ENCODE data around the gene ERC2.

The ERC2 gene

DNA sequence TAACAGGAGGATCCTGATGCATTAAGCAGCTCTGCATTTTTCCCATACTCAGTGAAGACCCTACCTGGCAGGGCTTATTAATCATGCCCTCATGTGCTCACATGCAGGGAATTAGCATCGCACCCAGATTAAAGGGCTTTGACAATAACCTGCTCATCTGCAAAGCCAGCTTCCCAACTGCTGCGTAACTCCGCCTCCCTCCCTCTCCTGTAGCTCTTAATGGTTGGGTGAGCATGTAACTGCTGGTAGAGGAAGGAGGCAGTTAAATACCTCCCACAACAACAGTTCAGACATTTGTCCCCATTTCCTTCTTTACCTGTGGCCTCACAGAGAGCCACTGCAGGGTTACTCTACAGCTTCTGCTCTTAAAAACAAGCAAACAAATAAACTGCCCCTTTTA lies 777.5 kb downstream of the ERC2 start:
- no peaks in the 10 kb centered on the region for H3K79me2 ChIP-seq (ENCODE audit: insufficient read depth, low read length)
- H3K4me2 ChIP-seq (ENCODE audit: low read length) = peak overlapping the region; percentile 53
- no peaks in the 10 kb centered on the region for H3F3A ChIP-seq (ENCODE audit: insufficient read depth, low read length)
- H3K9ac ChIP-seq (ENCODE audit: low read length) = peak overlapping the region; percentile 24; the same call in 1 of the 2 replicates
- H3K4me3 ChIP-seq (ENCODE audit: low read depth, low read length, poor library complexity, severe bottlenecking) = no peak overlapping the region
- H3K27me3 ChIP-seq (ENCODE audit: insufficient read depth, low read length) = no peaks in the 10 kb centered on the region
- no peaks in the 10 kb centered on the region for H3K36me3 ChIP-seq (ENCODE audit: insufficient read depth, low read length)
- no peak for TF ChIP-seq EZH2 (IDR thresholded peaks at IDR 0.05; ENCODE audit: borderline replicate concordance, low read length)
- TF ChIP-seq, protein P1, sequence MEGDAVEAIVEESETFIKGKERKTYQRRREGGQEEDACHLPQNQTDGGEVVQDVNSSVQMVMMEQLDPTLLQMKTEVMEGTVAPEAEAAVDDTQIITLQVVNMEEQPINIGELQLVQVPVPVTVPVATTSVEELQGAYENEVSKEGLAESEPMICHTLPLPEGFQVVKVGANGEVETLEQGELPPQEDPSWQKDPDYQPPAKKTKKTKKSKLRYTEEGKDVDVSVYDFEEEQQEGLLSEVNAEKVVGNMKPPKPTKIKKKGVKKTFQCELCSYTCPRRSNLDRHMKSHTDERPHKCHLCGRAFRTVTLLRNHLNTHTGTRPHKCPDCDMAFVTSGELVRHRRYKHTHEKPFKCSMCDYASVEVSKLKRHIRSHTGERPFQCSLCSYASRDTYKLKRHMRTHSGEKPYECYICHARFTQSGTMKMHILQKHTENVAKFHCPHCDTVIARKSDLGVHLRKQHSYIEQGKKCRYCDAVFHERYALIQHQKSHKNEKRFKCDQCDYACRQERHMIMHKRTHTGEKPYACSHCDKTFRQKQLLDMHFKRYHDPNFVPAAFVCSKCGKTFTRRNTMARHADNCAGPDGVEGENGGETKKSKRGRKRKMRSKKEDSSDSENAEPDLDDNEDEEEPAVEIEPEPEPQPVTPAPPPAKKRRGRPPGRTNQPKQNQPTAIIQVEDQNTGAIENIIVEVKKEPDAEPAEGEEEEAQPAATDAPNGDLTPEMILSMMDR (IDR thresholded peaks at IDR 0.05; ENCODE audit: low read length) = no peak
- H3K27ac ChIP-seq (ENCODE audit: low read depth, low read length, poor library complexity, severe bottlenecking) = peak overlapping the region; percentile 80
- H4K20me1 ChIP-seq (ENCODE audit: insufficient read depth, low read length) = no peaks in the 10 kb centered on the region
- no peak overlapping the region for H2AFZ ChIP-seq (ENCODE audit: low read length)
- peaks cover 66% of the 10 kb centered on the region for H3K4me1 ChIP-seq (ENCODE audit: insufficient read depth, low read length, severe bottlenecking)
- no peaks in the 10 kb centered on the region for H3K9me2 ChIP-seq (ENCODE audit: low read depth, low read length)
- H3K9me3 ChIP-seq (ENCODE audit: low read length) = no peaks in the 10 kb centered on the region

DNA sequence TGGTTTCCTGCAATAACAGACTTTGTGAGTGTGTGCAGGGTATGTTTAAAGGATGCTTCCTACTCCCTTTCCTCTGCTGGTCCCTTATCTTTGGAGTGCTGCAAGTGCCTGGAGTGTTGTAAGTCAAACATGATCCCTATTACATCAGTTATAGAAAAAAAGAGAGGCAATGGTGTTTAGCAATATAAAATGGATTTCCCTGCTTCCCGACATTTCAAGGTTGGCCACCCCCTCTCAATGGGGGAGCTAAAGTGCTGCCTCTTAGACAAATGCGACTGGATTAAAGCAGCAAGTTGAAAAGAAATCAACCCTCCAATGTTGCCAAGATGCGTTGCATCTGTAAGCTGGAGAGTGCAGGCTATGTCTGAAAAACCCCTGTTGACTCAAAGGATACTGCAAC lies 778.1 kb downstream of the ERC2 start:
- H3K27me3 ChIP-seq (ENCODE audit: insufficient read depth, low read length) = no peaks in the 10 kb centered on the region
- TF ChIP-seq EZH2 (IDR thresholded peaks at IDR 0.05; ENCODE audit: borderline replicate concordance, low read length) = no peak
- TF ChIP-seq, protein P1 (IDR thresholded peaks at IDR 0.05; ENCODE audit: low read length) = no peak
- peak overlapping the region; percentile 25; the same call in 1 of the 2 replicates for H3K9ac ChIP-seq (ENCODE audit: low read length)
- no peaks in the 10 kb centered on the region for H3K9me3 ChIP-seq (ENCODE audit: low read length)
- H3K4me1 ChIP-seq (ENCODE audit: insufficient read depth, low read length, severe bottlenecking) = peaks cover 68% of the 10 kb centered on the region
- H3K79me2 ChIP-seq (ENCODE audit: insufficient read depth, low read length) = no peaks in the 10 kb centered on the region
- H4K20me1 ChIP-seq (ENCODE audit: insufficient read depth, low read length) = no peaks in the 10 kb centered on the region
- H3K27ac ChIP-seq (ENCODE audit: low read depth, low read length, poor library complexity, severe bottlenecking) = peak overlapping the region; percentile 80
- H3K9me2 ChIP-seq (ENCODE audit: low read depth, low read length) = no peaks in the 10 kb centered on the region
- no peaks in the 10 kb centered on the region for H3F3A ChIP-seq (ENCODE audit: insufficient read depth, low read length)
- H2AFZ ChIP-seq (ENCODE audit: low read length) = no peak overlapping the region
- no peaks in the 10 kb centered on the region for H3K36me3 ChIP-seq (ENCODE audit: insufficient read depth, low read length)
- peak overlapping the region; percentile 53; the same call in 1 of the 2 replicates for H3K4me2 ChIP-seq (ENCODE audit: low read length)
- H3K4me3 ChIP-seq (ENCODE audit: low read depth, low read length, poor library complexity, severe bottlenecking) = no peak overlapping the region

DNA sequence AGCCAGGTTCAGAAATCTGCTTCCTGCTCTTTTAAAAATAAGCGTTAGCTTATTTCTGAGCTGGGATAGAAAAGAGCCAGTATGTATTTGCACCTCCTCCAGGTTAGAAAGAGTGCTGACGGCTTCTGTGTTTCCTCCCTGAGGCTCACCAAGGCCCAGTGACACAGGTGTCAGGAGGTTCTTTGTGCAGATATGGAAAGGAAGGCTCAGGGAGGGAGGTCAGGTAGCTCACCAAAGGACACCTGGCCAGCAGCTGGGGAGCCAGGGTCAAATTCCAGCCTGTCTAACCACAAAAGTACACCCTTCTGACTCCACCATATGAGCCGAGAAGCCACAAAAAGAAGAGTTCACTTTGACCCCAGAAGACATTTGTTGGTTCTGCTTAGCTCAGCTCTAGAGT lies 780.1 kb downstream of the ERC2 start:
- no peak overlapping the region; the same call in 1 of the 2 replicates for H3K4me2 ChIP-seq (ENCODE audit: low read length)

More for the DNA sequence above, 780.1 kb downstream of the ERC2 start:
- no peaks in the 10 kb centered on the region for H3K9me2 ChIP-seq (ENCODE audit: low read depth, low read length)
- no peaks in the 10 kb centered on the region for H4K20me1 ChIP-seq (ENCODE audit: insufficient read depth, low read length)
- no peak overlapping the region; the same call in 1 of the 2 replicates for H3K9ac ChIP-seq (ENCODE audit: low read length)
- no peaks in the 10 kb centered on the region for H3K36me3 ChIP-seq (ENCODE audit: insufficient read depth, low read length)
- no peak overlapping the region for H2AFZ ChIP-seq (ENCODE audit: low read length)
- peaks cover 68% of the 10 kb centered on the region for H3K4me1 ChIP-seq (ENCODE audit: insufficient read depth, low read length, severe bottlenecking)
- no peaks in the 10 kb centered on the region for H3K27me3 ChIP-seq (ENCODE audit: insufficient read depth, low read length)
- no peaks in the 10 kb centered on the region for H3K9me3 ChIP-seq (ENCODE audit: low read length)
- H3K79me2 ChIP-seq (ENCODE audit: insufficient read depth, low read length) = no peaks in the 10 kb centered on the region
- TF ChIP-seq, protein P1 (IDR thresholded peaks at IDR 0.05; ENCODE audit: low read length) = no peak
- TF ChIP-seq EZH2 (IDR thresholded peaks at IDR 0.05; ENCODE audit: borderline replicate concordance, low read length) = no peak
- no peak overlapping the region for H3K4me3 ChIP-seq (ENCODE audit: low read depth, low read length, poor library complexity, severe bottlenecking)
- no peaks in the 10 kb centered on the region for H3F3A ChIP-seq (ENCODE audit: insufficient read depth, low read length)
- H3K27ac ChIP-seq (ENCODE audit: low read depth, low read length, poor library complexity, severe bottlenecking) = peak overlapping the region; percentile 80
